ENCODE measurements around the gene FMNL2.
"Not testable (repeated sequence)": the region's sequence is repeated elsewhere in the genome, so short reads cannot be mapped to it uniquely, and the experiment has no call there.

The FMNL2 gene

GRCh38 chr2:152335016-152335725 lies at the start of gene FMNL2:
Gene FMNL2, plus strand, starts transcription at chr2:152335174.
- peak; percentile 83 for DNase-seq (ENCODE audit: low spot score)

GRCh38 chr2:152292991-152293390 lies 42.0 kb upstream of the FMNL2 start:
- DNase-seq (ENCODE audit: low spot score): no peak

- DNase-seq (ENCODE audit: low spot score): no peak
Observed at GRCh38 chr2:152297715-152298114, 37.3 kb upstream of the FMNL2 start.

- DNase-seq (ENCODE audit: low spot score): no peak
Observed at GRCh38 chr2:152298754-152299153, 36.2 kb upstream of the FMNL2 start.

DNA sequence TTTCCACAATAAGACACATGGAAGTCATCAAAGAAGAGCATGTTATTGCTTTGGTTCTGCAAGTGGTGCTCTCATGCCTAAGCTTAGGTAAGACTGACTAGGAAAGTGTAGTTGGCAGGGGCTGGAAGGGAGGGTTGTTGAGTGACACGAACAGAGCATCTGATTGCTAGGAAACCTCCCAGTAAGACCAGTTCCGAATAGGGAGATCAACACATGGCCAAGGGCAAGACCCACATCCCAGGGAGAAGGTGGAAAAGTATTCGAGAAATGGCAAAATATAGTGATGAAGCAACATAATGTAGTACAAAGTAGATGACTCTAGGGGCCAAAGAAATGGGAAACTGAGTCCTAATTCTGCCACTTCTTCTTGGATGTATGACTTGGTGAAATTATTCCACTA lies 33.8 kb upstream of the FMNL2 start:
- DNase-seq (ENCODE audit: low spot score): no peak

DNA sequence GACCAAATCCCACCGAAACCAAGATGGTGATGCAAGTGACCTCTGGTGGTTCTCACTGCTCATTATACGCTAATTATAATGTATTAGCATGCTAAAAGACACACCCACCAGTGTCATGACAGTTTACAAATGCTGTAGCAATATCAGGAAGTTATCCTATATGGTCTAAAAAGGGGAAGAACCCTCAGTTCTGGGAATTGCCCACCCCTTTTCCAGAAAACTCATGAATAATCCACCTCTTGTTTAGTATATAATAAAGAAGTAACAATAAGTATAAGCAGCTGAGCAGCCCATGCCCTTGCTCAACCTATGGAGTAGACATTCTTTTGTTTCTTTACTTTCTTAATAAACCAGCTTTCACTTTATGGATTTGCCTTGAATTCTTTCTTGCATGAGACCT lies 31.0 kb upstream of the FMNL2 start:
- DNase-seq (ENCODE audit: low spot score): no peak

- no peak for DNase-seq (ENCODE audit: low spot score)
Observed at GRCh38 chr2:152304836-152305235, 30.1 kb upstream of the FMNL2 start.

GRCh38 chr2:152307863-152308262 lies 27.1 kb upstream of the FMNL2 start:
- DNase-seq (ENCODE audit: low spot score): no peak

- no peak for DNase-seq (ENCODE audit: low spot score)
Observed at GRCh38 chr2:152309352-152310214, 25.4 kb upstream of the FMNL2 start.

GRCh38 chr2:152319822-152320570 lies 15.0 kb upstream of the FMNL2 start:
- no peak for DNase-seq (ENCODE audit: low spot score)

GRCh38 chr2:152320814-152321213 lies 14.2 kb upstream of the FMNL2 start:
- no peak for DNase-seq (ENCODE audit: low spot score)

- no peak for DNase-seq (ENCODE audit: low spot score)
Observed at GRCh38 chr2:152322222-152322621, 12.8 kb upstream of the FMNL2 start.

GRCh38 chr2:152325126-152325525 lies 9.8 kb upstream of the FMNL2 start:
- DNase-seq (ENCODE audit: low spot score): not testable (repeated sequence)

- no peak for DNase-seq (ENCODE audit: low spot score)
Observed at GRCh38 chr2:152326710-152327109, 8.3 kb upstream of the FMNL2 start.

DNA sequence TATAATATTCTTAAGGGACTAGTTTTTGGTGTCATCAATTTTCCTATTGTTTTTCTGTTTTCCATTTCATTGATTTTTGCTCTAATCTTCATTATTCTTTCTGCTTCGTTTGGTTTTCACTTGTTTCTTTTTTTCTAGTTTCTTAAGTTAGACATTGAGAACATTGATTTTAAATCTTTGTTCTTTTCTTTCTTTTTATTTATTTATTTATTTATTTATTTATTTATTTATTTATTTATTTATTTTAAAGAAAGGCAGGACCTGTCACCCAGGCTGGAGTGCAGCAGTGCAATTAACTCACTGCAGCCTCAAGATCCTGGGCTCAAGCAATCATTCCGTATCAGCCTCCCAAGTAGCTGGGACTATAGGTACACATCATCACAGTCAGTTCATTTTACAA lies 7.0 kb upstream of the FMNL2 start:
- DNase-seq (ENCODE audit: low spot score): no peak

- no peak for DNase-seq (ENCODE audit: low spot score)
Observed at GRCh38 chr2:152330235-152330866, 4.6 kb upstream of the FMNL2 start.

DNA sequence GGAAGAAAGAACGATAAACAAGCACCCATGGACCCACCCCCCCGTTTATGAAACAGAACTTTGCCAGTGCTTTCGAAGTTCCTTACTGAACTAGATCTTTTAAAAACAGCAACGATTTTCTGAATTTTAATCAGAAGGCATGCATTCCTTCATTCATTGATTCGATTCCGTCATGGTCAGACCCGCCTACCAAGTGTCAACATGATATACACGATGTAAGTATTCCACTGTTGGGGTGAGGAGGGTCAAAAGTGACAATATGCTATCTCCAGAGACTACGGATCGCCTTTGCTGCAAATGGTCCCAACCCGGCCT lies 316 bp upstream of the FMNL2 start:
- DNase-seq (ENCODE audit: low spot score): no peak

DNA sequence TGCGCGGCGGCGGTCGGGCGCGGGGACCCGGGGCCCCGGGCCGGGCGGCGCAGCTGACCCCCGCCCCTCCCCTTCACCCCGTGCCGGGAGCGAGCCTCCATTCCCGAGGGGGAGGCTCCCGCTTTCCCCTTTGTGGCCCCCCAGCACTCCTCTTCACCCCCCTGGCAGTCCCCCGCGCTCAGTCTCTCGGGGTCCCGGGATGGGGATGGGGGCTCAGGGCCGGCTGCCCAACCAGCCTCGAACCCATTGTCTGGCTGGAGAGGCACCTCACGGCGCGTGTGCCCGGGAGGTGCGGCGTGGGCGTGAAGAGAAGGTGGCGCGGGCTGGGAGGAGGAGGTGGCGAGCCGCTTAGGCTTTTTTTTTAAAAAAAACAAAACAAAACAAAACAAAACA lies 748 bp downstream of the FMNL2 start:
- DNase-seq (ENCODE audit: low spot score): no peak

- peak; percentile 40 for DNase-seq (ENCODE audit: low spot score)
Observed at GRCh38 chr2:152336119-152336853, 1.3 kb downstream of the FMNL2 start.

DNA sequence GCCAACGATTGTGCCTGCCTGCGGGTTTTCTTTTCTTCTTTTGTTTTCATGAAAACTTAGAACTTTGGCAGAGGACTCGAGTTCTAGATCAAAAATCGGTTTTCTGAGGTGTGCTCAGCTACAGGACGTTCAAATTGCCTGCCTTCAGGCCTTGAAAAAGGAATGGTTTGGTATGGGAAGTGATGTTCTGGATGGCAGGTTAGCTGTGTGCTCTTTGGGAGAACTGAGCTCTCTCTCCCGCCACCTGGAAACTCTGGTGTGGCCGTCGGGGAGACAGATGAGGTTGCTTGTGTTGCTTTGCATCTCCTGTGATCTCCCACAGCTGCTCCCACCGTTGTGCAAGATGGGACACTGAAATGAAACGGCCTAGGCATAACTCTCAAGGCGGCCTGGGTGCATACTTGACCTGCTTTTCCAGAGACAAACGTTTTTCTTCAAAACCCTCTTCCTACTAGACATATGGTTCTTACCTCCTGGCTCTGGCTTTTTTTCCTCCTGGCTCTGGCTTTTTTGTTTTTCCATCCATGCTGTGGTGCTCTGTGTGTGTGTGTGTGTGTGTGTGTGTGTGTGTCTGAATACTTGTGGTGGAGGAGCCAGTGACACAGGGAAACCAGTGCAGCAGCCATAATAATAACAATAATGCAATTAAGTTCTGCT lies 2.0 kb downstream of the FMNL2 start:
- DNase-seq (ENCODE audit: low spot score): peak; percentile 18

GRCh38 chr2:152337511-152337903 lies 2.5 kb downstream of the FMNL2 start:
- no peak for DNase-seq (ENCODE audit: low spot score)
